Limb (tissue), 2 donors: ENCODE results near the gene ELOVL7.
"Not testable (repeated sequence)": the region's sequence is repeated elsewhere in the genome, so short reads cannot be mapped to it uniquely, and the experiment has no call there.

Experiments used
- DNase-seq, 2 donors: peaks; one replicate each; pipeline ENCODE4 v3.0.0-alpha.2; 2016; ENCODE audit errors: extremely low spot score in 2 of 2

Gene ELOVL7

DNA sequence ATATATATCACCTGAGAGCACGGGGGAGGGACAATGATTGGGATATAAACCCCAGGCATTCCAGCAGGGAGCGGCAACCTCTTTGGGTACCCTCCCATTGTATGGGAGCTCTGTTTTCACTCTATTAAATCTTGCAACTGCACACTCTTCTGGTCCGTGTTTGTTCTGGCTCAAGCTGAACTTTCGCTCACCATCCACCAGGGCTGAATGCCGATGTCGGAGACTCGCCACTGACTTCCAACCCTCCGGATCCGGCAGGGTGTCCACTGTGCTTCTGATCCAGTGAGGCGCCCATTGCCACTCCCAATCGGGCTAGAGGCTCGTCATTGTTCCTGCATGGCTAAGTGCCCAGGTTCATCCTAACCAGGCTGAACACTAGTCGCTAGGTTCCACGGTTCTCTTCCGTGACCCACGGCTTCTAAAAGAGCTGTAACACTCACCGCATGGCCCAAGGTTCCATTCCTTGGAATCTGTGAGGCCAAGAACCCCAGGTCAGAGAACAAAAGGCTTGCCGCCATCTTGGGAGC is 48.6 kb downstream of the ELOVL7 start:
- not testable (repeated sequence) for DNase-seq

DNA sequence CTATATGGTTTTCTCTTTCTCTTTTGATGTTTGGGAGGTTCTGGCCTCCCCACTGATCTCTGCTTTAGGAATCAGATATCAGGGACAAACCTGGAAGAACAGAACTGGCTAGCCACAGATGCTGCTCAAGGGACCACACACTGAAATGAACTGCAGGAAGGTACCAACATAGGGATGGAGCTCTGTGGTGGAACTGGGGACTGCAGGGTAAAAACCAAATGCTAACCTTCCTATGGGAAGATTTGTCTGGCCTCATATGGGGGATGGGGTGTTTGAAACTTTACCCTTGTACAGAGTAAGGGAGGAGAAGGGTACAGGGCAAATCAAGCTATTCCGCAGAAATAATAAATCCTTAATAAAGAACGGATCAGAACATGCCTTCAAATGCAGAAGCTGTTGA is 49.4 kb downstream of the ELOVL7 start:
- no peak for DNase-seq

DNA sequence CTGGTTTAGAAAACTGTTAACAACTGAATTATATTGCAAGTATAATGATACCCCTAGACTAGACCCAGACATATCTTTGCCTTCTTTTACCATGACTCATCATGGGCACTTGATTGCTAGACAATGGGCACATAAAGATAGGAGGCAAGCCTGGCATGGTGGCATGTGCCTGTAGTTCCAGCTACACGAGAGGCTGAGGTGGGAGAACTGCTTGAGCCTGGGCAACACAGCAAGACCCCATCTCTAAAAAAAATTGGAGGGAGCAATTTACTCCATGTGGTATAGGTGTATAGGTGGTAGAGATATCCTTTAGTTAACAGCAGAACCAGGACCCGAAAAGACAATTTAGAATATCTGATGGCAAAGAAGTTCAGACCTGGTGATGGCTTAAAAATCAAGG is 51.6 kb downstream of the ELOVL7 start:
- DNase-seq = no peak

DNA sequence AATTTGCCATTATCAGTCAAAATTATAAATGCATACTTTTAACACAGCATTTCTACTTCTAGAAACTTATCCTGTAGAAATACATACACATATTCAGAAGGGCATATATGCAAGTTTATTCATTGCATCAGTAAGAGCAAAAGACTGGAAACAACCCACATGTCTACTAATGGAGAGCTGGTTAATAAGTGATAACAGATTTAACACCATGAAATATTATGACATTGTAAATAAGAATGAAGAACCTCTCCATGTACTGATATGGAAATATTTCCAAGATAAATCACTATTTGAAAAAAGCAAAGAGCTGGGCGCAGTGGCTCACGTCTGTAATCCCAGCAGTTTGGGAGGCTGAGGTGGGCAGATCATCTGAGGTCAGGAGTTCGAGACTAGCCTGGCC is 54.5 kb downstream of the ELOVL7 start:
- DNase-seq = no peak

DNA sequence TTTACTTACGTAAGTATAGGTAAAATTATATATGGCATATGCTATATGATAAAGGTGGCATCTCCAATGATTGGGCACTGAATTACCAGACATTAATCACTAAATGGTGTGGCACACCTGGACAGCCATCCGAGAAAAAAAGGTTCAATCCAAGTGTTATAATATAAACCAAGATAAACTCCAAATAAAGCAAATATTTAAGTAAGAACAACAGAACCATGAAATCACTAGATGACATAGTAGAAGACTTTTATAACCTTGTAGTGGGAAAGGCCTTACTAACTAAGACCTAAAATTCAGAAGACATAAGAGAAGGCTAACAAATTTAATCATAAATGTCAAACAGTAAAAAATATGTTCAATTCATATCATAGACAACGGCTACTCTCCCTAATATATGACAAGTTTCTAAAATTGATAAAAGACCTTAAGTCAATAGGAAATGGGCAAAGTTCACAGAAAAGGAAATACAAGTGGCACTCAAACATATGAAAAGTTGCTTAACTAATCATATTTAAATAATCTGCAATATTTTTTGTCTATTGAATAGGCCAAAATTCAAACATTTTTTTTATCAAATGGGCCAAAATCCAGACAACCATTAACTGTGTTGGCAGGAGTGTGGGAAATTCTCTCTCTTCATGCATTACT is 55.1 kb downstream of the ELOVL7 start:
- DNase-seq = no peak

DNA sequence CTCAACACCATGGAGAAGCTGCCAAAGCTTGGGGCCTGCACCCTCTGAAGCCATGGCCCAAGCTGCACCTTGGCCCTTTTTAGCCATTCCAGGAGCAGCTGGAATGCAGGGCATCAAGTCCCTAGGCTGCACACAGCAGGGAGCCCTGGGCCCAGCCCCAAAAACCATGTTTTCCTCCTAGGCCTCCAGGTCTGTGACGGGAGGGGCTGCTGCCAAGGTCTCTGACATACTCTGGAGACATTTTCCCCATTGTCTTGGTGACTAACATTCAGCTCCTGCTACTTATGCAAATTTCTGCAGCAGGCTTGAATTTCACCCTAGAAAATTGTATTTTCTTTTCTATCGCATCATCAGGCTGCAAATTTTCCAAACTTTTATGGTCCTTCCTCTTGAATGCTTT is 64.6 kb downstream of the ELOVL7 start:
- no peak for DNase-seq

DNA sequence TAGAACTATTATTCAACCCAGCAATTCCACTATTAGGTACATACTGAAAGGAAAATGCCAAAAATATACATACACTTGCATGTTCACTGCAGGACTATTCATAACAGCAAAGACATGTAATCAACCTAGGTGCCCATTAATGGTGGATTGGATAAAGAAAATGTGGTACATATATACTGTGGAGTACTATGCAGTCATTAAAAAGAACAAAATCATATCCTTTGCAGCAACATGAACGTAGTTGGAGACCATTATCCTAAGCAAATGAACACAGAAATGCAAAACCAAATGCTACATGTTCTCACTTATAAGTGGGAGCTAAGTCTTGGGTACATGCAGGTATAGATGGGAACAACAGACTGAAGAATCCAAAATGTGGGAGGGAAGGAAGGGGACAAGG is 67.7 kb downstream of the ELOVL7 start:
- no peak for DNase-seq

DNA sequence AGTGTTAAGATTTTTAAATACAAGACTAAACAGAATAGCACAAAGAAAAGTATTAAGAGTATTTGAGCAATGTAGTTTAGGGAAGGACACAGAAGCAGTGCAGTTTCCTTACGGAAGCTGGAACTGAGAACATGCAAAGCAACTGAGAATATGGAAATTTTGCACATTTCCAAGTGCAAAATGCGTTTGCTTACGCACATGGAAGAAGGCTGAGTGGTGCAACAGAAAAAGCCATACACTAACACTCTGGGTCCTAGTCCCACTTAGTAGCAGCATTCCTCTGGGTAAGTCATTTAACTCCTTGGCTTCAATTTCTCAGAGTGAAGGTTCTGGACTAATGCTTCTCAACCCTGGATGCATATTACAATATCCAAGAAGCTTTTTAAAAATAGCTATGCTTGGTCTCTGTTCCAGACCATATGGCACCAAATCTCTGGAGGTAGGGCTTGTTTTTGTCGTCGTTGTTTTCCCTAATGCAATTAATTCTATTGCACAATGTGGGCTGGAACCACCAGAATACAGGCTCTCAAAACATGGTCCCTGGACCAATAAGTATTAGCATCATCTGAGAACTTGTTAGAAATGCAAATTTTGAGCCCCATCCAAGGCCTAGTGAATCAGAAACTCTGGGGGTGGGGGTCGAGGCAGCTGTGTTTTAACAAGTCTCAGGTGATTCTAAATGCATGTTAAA is 78.9 kb downstream of the ELOVL7 start:
- DNase-seq = no peak

DNA sequence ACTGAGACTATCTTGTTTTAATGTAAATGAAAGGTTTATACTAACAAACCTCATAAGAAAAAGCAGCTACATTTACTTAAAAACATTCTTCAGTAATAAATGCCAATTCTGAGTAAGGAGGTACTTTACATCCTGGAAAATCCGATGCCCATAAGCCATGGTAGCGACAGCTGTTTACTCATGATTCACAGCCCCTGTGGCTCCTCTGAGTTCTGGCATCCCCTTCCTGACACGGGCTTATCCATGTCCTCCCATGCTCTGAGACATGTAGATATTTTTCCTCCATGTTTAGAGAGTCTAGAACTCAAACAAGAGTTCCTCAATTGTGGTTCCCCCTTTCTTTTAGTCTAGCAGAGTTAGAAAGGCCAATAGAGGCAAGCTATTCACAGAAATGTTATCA is 81.0 kb downstream of the ELOVL7 start:
- no peak for DNase-seq

DNA sequence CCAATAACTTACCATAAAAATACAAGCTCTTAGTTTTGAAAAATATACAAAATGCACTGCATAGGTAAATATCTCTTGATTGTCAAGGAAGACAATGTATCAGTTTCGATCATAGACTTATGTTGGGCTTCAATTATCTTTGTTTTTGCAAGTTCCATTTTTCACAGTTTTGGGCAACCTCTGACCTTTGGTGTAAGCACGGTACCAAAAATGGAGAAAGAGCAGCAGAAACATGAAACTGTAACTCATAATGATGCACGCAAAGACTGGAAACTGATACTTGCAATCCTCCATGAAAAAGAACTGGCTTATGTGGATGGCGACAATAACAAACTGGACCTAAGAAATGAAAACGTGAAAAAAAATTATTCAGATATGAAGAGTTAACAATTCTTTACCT is 89.6 kb downstream of the ELOVL7 start:
- DNase-seq = no peak

DNA sequence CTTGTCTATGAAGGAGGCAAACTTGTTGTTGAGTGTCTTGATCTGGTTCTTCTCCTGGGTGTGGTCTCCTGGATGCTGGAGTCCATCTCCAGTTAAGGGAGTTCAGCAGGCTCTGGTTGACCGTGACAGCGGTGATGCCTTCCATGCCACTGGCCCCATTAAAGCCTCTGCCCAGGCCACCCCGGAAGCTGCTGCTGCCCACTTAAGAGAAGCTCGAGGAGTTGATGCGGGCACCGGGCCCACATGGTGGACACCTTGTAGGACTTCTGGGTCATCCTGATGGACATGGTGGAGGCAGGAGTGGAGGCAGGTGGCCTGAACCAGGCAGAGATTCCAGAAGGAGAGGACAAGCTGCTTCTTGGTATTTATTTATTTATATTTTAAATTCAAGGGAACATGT is 99.4 kb downstream of the ELOVL7 start:
- DNase-seq = no peak

DNA sequence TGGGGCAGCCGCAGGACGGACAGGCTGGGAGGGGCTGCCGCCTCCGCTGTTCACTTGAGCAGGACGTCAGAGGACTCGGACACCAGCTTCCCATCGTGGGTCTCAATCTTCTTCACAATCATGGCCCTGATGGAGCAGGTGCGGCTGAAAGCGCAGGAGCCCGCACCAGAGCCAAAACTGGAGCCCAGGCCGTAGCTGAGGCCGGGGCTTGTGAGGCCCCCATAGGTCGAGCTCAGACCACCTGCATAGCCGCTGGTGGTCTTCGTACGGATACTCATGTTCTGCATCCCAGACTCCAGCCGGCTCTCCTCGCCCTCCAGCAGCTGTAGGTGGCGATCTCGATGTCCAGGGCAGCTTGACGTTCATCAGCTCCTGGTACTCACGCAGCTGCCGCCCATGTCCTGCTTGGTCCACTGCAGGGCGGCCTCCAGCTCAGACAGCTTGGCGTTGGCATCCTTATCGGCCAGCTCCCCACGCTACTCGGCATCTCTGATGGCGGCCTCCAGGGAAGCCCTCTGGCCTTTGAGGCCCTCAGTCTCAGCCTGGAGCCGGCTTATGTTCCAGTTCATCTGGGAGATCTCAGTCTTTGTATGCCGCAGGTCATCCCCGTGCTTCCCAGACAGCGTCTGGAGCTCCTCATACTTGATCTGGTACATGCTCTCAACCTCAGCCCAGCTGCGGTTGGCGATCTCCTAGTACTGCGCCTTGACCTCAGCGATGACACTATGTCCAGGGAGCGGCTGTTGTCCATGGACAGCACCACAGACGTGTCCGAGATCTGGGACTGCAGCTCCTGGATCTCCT is 100.4 kb downstream of the ELOVL7 start:
- DNase-seq = no peak

DNA sequence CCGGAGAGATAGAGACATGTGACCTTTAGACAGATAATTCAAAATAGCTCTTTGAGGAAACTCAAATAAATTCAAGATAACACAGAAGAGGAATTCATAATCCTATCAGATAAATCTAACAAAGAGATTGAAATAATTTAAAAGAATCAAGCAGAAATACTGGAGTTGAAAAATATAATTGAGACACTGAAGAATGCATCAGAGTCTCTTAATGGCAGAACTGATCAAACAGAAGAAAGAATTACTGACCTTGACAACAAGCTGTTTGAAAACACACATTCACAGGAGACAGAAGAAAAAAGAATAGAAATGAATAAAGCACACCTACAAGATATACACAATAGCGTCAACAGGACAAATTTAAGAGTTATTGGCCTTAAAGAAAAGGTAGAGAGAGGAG is 103.7 kb downstream of the ELOVL7 start:
- DNase-seq = no peak

DNA sequence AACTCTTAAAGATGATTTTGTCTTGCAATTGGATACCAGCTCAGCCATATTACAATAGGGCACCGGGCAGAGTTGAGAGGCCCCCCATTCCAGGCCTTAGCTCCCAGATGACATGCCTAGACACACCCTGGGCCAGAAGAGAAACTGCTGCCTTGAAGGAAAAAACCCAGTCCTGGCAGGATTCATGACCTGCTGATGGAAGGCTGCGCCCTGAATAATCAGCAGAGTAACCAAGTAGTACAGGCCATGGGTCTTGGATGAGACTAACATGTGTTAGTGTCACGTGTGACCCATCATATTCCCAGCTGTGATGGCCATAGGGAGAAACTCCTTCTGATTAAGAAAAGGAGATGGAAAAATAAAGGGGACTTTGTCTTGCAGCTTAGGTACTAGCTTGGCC is 105.1 kb downstream of the ELOVL7 start:
- no peak for DNase-seq

DNA sequence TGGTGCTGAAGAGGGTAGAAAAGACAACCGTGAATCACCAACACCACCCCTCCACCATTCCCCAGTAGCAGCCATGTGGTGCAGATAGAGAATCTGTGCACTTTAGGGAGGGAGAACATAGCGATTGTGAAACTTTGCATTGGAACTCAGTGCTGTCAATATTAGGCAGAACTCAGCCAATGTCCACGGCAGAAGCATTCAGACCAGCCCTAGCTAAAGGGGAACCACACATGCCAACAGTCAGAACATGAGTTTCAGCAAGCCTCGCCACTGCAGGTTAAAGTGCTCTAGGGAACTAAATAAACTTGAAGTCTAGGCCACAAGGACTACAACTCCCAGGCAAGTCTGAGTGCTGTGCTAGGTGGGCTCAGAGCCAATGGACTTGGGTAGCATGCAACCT is 105.6 kb downstream of the ELOVL7 start:
- DNase-seq = no peak

DNA sequence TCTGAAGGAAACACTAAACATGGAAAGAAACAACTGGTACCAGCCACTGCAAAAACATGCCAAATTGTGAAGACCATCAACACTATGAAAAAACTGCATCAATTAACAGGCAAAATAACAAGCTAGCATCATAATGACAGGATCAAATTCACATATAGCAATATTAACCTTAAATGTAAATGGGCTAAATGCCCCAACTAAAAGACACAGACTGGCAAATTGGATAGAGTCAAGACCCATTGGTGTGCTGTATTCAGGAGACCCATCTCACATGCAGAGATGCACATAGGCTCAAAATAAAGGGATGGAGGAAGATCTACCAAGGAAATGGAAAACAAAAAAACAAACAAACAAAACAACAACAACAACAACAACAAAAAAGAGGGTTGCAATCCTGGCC is 113.2 kb downstream of the ELOVL7 start:
- not testable (repeated sequence) for DNase-seq

DNA sequence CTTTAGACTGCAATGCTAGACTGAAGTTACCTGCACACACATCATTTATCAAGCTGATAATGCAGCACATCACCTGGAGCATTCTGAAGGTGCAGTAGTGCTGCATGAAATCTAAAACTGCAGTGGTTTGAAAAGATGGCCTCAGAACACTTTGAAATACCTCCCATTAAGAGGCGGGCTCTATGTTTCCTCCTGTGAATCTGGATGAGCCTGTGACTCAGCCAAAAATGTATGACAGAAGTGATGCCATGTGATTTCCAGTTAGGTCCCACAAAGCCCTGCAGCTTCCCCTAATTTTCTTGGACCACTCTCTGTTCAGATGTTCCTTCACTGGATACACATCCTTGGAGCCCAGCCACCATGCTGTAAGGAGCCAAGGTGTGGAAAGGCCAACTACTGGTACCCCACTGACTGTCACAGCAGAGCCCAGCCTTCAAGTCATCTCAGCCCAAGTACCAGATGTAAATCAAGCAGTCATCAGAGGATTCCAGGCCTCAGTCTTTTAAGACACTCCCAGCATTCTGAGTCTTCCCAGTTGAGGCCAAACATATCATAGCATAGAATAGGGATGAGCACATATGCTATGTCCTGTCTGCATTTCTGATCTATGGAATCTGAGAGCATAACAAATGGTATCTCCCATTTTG is 116.9 kb downstream of the ELOVL7 start:
- no peak for DNase-seq

DNA sequence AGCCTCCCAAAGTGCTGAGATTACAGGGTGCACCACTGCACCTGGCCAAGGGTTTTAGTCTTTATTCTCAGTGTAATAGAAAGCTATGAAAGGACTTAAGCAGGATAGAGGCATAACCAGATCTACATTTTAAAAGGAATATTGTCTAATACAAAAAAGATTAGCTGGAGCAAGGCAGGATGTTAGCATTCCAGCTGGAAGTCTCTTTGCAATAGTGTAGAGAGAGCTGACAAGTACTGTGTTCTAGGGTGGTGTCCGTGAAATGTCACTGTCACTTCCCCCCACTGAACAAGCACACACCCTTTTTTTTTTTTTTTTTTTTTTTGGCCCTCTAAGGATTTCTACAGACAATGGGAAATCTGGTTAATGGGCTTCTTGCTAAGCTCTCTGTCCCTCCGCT is 119.9 kb downstream of the ELOVL7 start:
- DNase-seq = no peak

DNA sequence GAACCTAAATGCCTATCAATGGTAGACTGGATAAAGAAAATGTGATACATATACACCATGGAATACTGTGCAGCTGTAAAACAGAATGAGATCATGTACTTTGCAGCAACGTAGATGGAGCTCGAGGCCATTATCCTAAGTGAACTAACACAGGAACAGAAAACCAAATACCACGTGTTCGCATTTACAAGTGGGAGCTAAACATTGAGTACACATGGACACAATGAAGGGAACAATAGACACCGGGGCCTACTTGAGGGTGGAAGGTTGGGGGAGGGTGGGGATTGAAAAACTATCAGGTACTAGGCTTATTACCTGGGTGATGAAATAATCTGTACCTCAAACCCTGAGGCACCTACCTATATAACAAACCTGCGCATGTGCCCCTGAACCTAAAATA is 121.7 kb downstream of the ELOVL7 start:
- DNase-seq = no peak

DNA sequence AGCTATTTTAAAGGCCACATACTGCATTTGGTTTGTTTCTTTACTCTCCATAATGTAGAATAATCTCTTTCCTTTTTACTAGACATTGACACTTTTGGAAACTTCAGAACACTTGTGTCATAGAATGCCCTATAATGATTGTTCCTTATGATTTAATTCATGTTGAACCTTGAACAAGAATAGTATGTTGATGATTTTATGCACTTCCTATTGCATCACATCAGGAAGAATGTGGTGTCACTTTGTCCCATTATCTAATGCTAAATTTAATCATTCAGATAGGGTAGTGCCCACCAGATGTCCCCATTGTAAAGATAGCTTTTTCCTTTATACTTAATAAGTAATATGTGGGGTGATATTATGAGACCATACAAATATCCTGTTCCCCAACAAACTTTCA is 124.7 kb downstream of the ELOVL7 start:
- DNase-seq = no peak

DNA sequence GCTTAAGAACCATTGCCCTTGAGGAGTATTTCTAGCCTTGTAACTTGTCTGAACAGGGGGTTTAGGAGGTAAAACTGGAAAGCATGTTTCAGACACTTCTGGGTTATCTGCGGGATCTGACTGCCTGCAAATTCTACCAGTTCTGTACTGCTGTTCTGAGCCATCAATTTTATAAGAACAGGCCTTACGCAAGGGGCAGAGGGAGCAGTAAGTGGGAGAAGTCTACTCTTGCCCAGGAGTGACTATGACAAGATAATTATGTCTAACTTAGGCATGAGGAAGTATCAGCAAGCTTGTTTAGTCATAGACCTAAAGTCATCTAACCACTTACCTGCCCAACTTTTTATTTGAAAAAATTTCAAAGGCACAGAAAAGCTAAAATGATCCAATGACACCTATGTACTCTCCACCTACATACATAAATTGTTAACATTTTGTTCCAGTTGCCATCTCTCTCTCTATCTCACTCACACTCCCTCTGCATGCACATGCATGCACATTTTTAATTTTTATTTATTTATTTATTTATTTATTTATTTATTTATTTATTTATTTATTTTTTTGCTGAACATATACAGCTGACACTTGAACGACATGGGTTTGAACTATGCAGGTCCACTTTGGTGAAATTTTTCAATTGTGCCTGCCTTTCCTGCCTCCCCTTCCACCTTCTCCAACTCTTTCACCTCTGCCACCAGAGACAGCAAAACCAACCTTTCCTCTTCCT is 125.7 kb downstream of the ELOVL7 start:
- no peak for DNase-seq
